Ovary (tissue), 9 donors: ENCODE data around the gene FAM110D. TPM values are rescaled to one million over a fixed set of nuclear protein-coding genes. Genes with fewer than 3 reads are reported as not detected.

Experiments used
- DNase-seq, 5 donors: peaks; one replicate each; pipeline ENCODE4 v3.0.0-alpha.2; 2019 to 2020
- H3K27ac ChIP-seq, 2 donors: fragments of 200-600 bp; one replicate each; pipeline versions ENCODE4 v1.5.1 to v1.8.0; 2019 to 2022
- H3K27me3 ChIP-seq: fragments of 200-600 bp; one replicate; pipeline ENCODE4 v1.8.0; 2022
- H3K36me3 ChIP-seq: fragments of 200-600 bp; sonication (generic); one replicate; pipeline ENCODE4 v1.5.1; 2019
- H3K4me1 ChIP-seq: one replicate; pipeline ENCODE4 v1.8.1; 2013; ENCODE audit warnings: mild to moderate bottlenecking, moderate library complexity; ENCODE audit not compliant: insufficient read depth
- H3K4me3 ChIP-seq: fragments of 200-600 bp; sonication (generic); one replicate; pipeline ENCODE4 v1.5.1; 2017
- H3K9me3 ChIP-seq, 2 donors: fragments of 200-600 bp in 1 of 2; sonication (generic) in 1 of 2; one replicate each; pipeline versions ENCODE4 v1.5.1 to v1.8.1; 2013 to 2019; ENCODE audit warnings: mild to moderate bottlenecking in 1 of 2, moderate library complexity in 1 of 2
- EP300 ChIP-seq: sonication (generic); formaldehyde crosslinking; IDR thresholded peaks from one replicate; pipeline ENCODE4 v1.6.1; 2017; ENCODE audit warnings: antibody characterized with exemption
- POLR2A ChIP-seq: fragments of 450-650 bp; IDR thresholded peaks from one replicate; pipeline ENCODE4 v1.6.1; 2017; ENCODE audit warnings: antibody characterized with exemption, mild to moderate bottlenecking, moderate library complexity
- WGBS, 3 donors: extraction: QIAGEN DNeasy Blood & Tissue Kit in 1 of 3; methylation state at CpG; one replicate each; pipeline versions ENCODE4 v1.1.5 to v1.1.7; 2013 to 2017; 5-methylcytosine and 5-hydroxymethylcytosine counted together
- intact Hi-C, 4 donors: fragments of 100-400 bp; cut with DNase I; formaldehyde crosslinking; loops; one replicate each; pipeline versions ENCODE4 v1.11.0 to v1.15.1; 2022 to 2023
- polyA plus RNA-seq, 2 donors: library from polyadenylated mRNA; stranded (reverse); fragments of 200-250 nt in 1 of 2; fragments of 350-450 nt in 1 of 2; fragmentation: Illumina TruSeq in 1 of 2; extraction: RNeasy Lipid Tissue Mini Kit (QIAGEN cat#74804) in 1 of 2; gene quantifications; one replicate each; pipeline ENCODE4 v1.2.3, GENCODE V29; 2013 to 2014
- total RNA-seq, 7 donors: library from RNA; depleted of rRNA in 2 of 7; stranded (reverse); fragments of >200 nt in 2 of 7; fragmentation: NEBNext Ultra II Directional in 3 of 7; extraction: Animal tissue kit (Norgen Biotek cat#: 25700) in 3 of 7; gene quantifications; one replicate each; pipeline versions ENCODE4 v1.1.0 to v1.2.4, GENCODE V29; 2016 to 2023
- TF ChIP-seq, protein P1 (sequence below), 3 donors: fragments of 450-650 bp in 2 of 3; fragments of 200-600 bp in 1 of 3; IDR thresholded peaks; one replicate each; pipeline versions ENCODE4 v1.5.1 to v1.8.0; 2016 to 2022; ENCODE audit warnings: antibody characterized with exemption in 3 of 3, mild to moderate bottlenecking in 1 of 3
- donor health status: DM: no; HTN: no; CAD: no; lungs with moderate emphysema.
- donor health status: DM: no; HTN: no; CAD: no.
- donor health status: Bipolar disorder and iron deficiency.
- donor health status: DM: yes; HTN: yes; CAD: no.
- donor health status: DM: no; HTN: no; CAD: no.
- donor health status: DM: yes; HTN: yes; CAD: no.

The FAM110D gene
- total and polyA plus RNA-seq, 9 donors: 0.91 to 4.9 (median 2.1) TPM

DNA sequence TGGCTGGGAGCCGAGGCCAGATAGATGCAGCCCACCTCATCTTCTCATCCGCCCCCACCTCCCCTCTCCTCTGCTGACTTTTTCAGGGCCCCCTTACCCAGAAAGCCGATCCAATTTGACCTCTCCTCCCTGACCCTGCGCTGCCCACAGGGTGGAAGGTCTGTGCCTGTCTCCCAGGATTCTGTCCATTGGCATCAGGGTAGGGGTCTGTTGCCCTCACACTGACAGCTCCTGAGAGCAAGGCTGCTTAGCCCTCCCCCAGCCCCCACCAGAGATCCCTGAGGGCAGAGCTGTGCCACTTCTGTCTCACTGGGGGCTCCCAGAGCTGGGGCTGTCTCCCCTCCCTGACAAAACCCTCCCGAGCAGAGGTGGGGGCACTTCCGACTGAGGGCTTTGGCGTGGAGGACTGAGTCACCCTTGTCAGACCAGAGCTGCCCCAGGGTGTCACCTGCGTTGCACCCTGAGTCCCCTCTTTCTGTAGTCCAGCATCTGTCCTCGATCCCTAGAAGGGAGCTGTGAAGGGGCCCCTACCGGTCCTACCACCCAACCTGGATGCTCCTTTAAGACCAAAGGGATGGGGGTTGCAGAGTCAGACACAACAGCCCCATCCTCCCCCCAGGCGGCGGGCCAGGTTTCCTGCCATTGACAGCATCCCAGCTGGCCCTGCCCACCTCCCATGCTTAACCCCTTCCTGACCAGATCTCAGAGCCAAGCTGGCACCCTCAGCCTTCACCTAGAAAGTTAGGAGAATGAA, 2.4 kb upstream of the FAM110D start:
- Histone ChIP-seq H3K4me3 (no peak overlapping the region), H3K27ac (no peak overlapping the region), H3K36me3 (no peaks in the 10 kb centered on the region), H3K27me3 (no peaks in the 10 kb centered on the region), H3K4me1 (peaks cover 3% of the 10 kb centered on the region), H3K9me3 (no peaks in the 10 kb centered on the region)
- no peak for DNase-seq
- 22 to 25% (median 24%) methylated on average over 12 of the region's 12 CpGs for WGBS, 3 donors
- intact Hi-C loops: loop anchor here in 2 of 4 donors (5.0 to 10.0 kb wide), 2 partner anchors 54 to 122 kb away; no protein-coding TSS in a partner anchor
- TF ChIP-seq POLR2A (no peak), EP300 (no peak)
- TF ChIP-seq, protein P1, sequence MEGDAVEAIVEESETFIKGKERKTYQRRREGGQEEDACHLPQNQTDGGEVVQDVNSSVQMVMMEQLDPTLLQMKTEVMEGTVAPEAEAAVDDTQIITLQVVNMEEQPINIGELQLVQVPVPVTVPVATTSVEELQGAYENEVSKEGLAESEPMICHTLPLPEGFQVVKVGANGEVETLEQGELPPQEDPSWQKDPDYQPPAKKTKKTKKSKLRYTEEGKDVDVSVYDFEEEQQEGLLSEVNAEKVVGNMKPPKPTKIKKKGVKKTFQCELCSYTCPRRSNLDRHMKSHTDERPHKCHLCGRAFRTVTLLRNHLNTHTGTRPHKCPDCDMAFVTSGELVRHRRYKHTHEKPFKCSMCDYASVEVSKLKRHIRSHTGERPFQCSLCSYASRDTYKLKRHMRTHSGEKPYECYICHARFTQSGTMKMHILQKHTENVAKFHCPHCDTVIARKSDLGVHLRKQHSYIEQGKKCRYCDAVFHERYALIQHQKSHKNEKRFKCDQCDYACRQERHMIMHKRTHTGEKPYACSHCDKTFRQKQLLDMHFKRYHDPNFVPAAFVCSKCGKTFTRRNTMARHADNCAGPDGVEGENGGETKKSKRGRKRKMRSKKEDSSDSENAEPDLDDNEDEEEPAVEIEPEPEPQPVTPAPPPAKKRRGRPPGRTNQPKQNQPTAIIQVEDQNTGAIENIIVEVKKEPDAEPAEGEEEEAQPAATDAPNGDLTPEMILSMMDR (IDR thresholded peaks at IDR 0.05): no peak

DNA sequence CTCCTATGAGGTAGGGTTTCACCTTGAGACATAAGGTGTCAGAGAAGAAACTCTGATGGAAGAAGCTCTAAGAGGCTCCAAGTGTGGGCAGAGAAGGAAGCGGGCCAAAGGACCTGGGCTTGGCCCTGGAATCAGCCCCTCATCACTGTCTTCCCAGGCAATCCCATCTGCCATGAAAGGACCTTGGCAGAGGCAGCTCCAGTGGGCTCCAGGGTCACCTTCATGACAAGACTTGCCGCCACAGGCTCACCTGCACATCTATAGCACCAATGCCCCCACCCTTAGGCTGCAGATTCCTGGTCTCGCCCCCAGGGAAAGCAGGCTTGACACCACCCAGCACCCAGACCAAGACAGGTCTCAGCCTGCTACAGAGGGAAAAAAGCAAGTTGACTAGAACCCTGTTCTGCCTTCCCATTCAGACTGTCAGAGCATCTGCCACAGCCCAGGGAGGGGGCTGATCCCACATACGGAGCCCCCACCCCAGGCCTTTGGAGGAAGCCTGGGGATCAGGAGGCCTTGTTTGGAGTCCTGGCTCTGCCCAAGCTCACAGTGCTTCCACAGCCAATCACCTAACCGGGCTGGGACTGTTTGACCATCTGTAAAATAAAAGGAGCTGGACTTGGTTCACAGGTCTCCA, 490 bp upstream of the FAM110D start:
- no peak for DNase-seq
- no peaks in the 10 kb centered on the region for H3K9me3 ChIP-seq
- no peak for TF ChIP-seq POLR2A
- no peak for TF ChIP-seq EP300
- TF ChIP-seq, protein P1 (IDR thresholded peaks at IDR 0.05): no peak
- H3K4me3 ChIP-seq: no peak overlapping the region
- no peaks in the 10 kb centered on the region for H3K36me3 ChIP-seq
- WGBS, 3 donors: 78 to 83% (median 78%) methylated on average over 5 of the region's 5 CpGs
- H3K4me1 ChIP-seq: peaks cover 3% of the 10 kb centered on the region
- H3K27ac ChIP-seq: no peak overlapping the region
- no peaks in the 10 kb centered on the region for H3K27me3 ChIP-seq
- intact Hi-C loops: loop anchor here in 2 of 4 donors (5.0 to 10.0 kb wide), 2 partner anchors 56 to 124 kb away; no protein-coding TSS in a partner anchor

DNA sequence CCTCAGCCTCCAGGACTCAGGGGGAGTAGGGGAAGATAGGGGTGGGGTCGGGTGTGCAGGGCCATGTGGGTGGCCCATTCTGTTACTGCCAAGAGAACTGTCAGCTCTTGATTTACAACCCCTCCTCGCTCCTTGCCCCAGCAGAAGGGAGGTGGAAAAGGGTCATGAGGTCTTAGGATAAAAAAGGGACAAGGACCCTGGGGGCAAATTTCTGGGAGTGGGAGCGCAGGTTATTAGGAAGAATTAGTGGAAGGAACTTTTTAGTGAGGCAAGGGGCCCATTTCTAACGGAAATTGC, 812 bp downstream of the FAM110D start:
- DNase-seq: no peak
- TF ChIP-seq, protein P1 (IDR thresholded peaks at IDR 0.05): no peak
- no peak for TF ChIP-seq POLR2A
- TF ChIP-seq EP300: no peak
- no peaks in the 10 kb centered on the region for H3K27me3 ChIP-seq
- H3K36me3 ChIP-seq: no peaks in the 10 kb centered on the region
- no peak overlapping the region for H3K27ac ChIP-seq
- intact Hi-C loops: loop anchor here in 3 of 4 donors (5.0 to 10.0 kb wide), 3 partner anchors 47 to 125 kb away; partner anchors contain the start of gene PDIK1L (in 1 of the 3)
- WGBS, 3 donors: 53 to 64% (median 54%) methylated on average over 4 of the region's 4 CpGs
- H3K4me3 ChIP-seq: no peak overlapping the region
- no peaks in the 10 kb centered on the region for H3K9me3 ChIP-seq
- peaks cover 8% of the 10 kb centered on the region for H3K4me1 ChIP-seq

DNA sequence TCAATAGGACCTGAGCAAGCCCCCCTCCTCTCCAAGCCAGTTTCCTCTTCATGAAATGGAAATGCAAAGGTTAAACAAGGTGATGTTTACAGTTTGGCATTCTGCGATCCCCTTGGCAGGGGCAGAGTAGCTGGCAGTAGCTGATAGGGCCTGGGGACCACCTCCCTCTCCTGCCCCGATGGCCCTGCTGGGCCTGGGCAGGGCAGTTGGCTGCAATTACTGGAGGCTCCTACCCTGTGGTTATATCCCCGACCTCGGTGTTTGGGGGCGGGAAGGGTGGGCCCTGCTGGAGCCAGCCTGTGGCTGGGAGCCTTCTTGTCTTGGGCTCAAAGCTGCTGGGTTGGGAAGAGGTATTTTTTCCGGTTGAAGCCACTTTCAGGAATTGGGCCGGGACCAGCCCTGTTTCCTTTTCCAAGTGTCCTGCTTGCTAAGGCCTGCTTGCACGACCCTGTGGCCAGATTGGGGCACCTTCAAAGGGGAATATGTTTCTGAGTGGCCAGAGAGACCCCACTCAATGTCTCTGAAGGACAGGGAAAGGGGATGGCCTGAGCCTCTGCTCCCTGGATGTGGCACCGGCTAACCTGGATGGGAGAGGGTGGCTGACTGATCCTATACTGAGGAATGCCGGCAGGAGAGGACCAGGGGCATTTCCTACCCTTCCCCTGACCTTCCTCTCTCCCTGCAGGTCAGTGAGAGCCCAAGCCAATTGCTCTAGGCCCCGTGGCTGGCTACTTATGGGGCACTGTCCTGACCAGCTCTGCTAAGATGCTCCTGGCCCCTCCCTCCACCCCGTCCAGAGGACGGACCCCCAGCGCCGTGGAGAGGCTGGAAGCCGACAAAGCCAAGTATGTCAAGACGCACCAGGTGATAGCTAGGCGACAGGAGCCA, 1.9 kb downstream of the FAM110D start:
- H3K27ac ChIP-seq: no peak overlapping the region
- DNase-seq: peak in 1 of 5 donors; percentile 25

More for the DNA sequence above, 1.9 kb downstream of the FAM110D start:
- WGBS, 3 donors: 43 to 52% (median 49%) methylated on average over 18 of the region's 18 CpGs
- Histone ChIP-seq H3K9me3 (no peaks in the 10 kb centered on the region), H3K27me3 (no peaks in the 10 kb centered on the region), H3K4me1 (peaks cover 8% of the 10 kb centered on the region), H3K36me3 (no peaks in the 10 kb centered on the region), H3K4me3 (peak overlapping the region; percentile 38)
- no peak for TF ChIP-seq EP300
- TF ChIP-seq, protein P1 (IDR thresholded peaks at IDR 0.05): no peak
- no peak for TF ChIP-seq POLR2A
- intact Hi-C loops: loop anchor here in 1 of 4 donors (5.0 kb wide), 1 partner anchor 48 kb away; the partner anchor contains the start of gene PDIK1L
